GM21447 (cell line): Measurements from ENCODE around the gene DZANK1.
"Not testable (repeated sequence)": the region's sequence is repeated elsewhere in the genome, so short reads cannot be mapped to it uniquely, and the experiment has no call there.

Experiments
- ATAC-seq: cut with Tn5 transposase; IDR thresholded peaks from one replicate; pipeline ENCODE4 v1.9.1; 2021; ENCODE audit not compliant: unreplicated experiment

DZANK1 gene

GRCh38 chr20:18466894-18467730 lies at the start of gene DZANK1, which contains the start of gene POLR3F:
Gene DZANK1 (minus strand): TSS chr20:18467030. CDS start chr20:18465358, 1,672 bp downstream.
Gene POLR3F (plus strand): TSS chr20:18467390. CDS start chr20:18467507, 117 bp downstream.
- ATAC-seq: peak; percentile 95

GRCh38 chr20:18515973-18516372 lies 49.1 kb upstream of the DZANK1 start:
- ATAC-seq: no peak

GRCh38 chr20:18514127-18514526 lies 47.3 kb upstream of the DZANK1 start:
- no peak for ATAC-seq

GRCh38 chr20:18513208-18513607 lies 46.4 kb upstream of the DZANK1 start:
- no peak for ATAC-seq

- no peak for ATAC-seq
Observed at GRCh38 chr20:18511571-18511970, 44.7 kb upstream of the DZANK1 start.

- ATAC-seq: peak; percentile 94
Observed at GRCh38 chr20:18507218-18508191, 40.7 kb upstream of the DZANK1 start, which contains the start of gene SEC23B. Gene SEC23B (plus strand): TSS chr20:18507940. CDS start chr20:18510836, 2,896 bp downstream.

- no peak for ATAC-seq
Observed at GRCh38 chr20:18506744-18507143, 39.9 kb upstream of the DZANK1 start.

GRCh38 chr20:18504479-18505060 lies 37.7 kb upstream of the DZANK1 start:
- no peak for ATAC-seq

- ATAC-seq: not testable (repeated sequence)
Observed at GRCh38 chr20:18501672-18502071, 34.8 kb upstream of the DZANK1 start.

GRCh38 chr20:18497603-18498002 lies 30.8 kb upstream of the DZANK1 start:
- ATAC-seq: no peak

- peak; percentile 99 for ATAC-seq
Observed at GRCh38 chr20:18496740-18497592, 30.1 kb upstream of the DZANK1 start, which contains the start of gene RBBP9. Gene RBBP9 (minus strand): TSS chr20:18497225. CDS start chr20:18497167, 58 bp downstream.

GRCh38 chr20:18496042-18496441 lies 29.2 kb upstream of the DZANK1 start:
- ATAC-seq: no peak

- ATAC-seq: no peak
Observed at GRCh38 chr20:18488301-18488700, 21.5 kb upstream of the DZANK1 start.

- no peak for ATAC-seq
Observed at GRCh38 chr20:18481596-18481995, 14.8 kb upstream of the DZANK1 start.

GRCh38 chr20:18477821-18478220 lies 11.0 kb upstream of the DZANK1 start:
- no peak for ATAC-seq

GRCh38 chr20:18477218-18477617 lies 10.4 kb upstream of the DZANK1 start:
- no peak for ATAC-seq

GRCh38 chr20:18466574-18466893 lies 296 bp downstream of the DZANK1 start:
- peak; percentile 37 for ATAC-seq

- ATAC-seq: no peak
Observed at GRCh38 chr20:18465536-18466200, 1.2 kb downstream of the DZANK1 start.

GRCh38 chr20:18456600-18456999 lies 10.2 kb downstream of the DZANK1 start:
- ATAC-seq: no peak

GRCh38 chr20:18443886-18444285 lies 22.9 kb downstream of the DZANK1 start:
- no peak for ATAC-seq
